Chondrocyte (in vitro differentiated cells): Measurements from ENCODE around the gene AMPD2. TPM values are rescaled to one million over a fixed set of nuclear protein-coding genes. Genes with fewer than 3 reads are reported as not detected.

Experiments
- DNase-seq: peaks from one replicate; pipeline ENCODE4 v3.0.0; 2021; ENCODE audit warnings: mixed read lengths, low spot score
- H3K27ac Mint-ChIP-seq: one replicate; pipeline ENCODE4 v1.8.0; 2021; ENCODE audit warnings: mild to moderate bottlenecking, moderate library complexity, mixed read lengths; ENCODE audit not compliant: unreplicated experiment
- H3K27me3 Mint-ChIP-seq: 2 replicates; pipeline ENCODE4 v1.8.0; 2021; ENCODE audit warnings: low read depth, mixed read lengths
- H3K36me3 Mint-ChIP-seq: 2 replicates; pipeline ENCODE4 v1.8.0; 2021; ENCODE audit warnings: low read depth, mixed read lengths
- H3K4me1 Mint-ChIP-seq: 2 replicates; pipeline ENCODE4 v1.8.0; 2021; ENCODE audit warnings: low read depth, mild to moderate bottlenecking, mixed read lengths
- H3K4me3 Mint-ChIP-seq: one replicate; pipeline ENCODE4 v1.8.0; 2021; ENCODE audit warnings: mild to moderate bottlenecking, moderate library complexity, mixed read lengths; ENCODE audit not compliant: unreplicated experiment
- H3K9me3 Mint-ChIP-seq: 2 replicates; pipeline ENCODE4 v1.8.0; 2021; ENCODE audit warnings: low read depth, mixed read lengths
- total RNA-seq: library from RNA; stranded (reverse); gene quantifications from 3 replicates; pipeline ENCODE4 v1.2.1, GENCODE V29; 2021
- TF ChIP-seq, protein P1 (sequence below): fragments of 200-600 bp; sonication (generic); IDR thresholded peaks from 2 replicates; pipeline ENCODE4 v1.5.0; 2021; ENCODE audit warnings: antibody characterized with exemption, mild to moderate bottlenecking, moderate library complexity

The AMPD2 gene
- total RNA-seq, 1 donor from 2014 or later: 74.2 TPM

DNA sequence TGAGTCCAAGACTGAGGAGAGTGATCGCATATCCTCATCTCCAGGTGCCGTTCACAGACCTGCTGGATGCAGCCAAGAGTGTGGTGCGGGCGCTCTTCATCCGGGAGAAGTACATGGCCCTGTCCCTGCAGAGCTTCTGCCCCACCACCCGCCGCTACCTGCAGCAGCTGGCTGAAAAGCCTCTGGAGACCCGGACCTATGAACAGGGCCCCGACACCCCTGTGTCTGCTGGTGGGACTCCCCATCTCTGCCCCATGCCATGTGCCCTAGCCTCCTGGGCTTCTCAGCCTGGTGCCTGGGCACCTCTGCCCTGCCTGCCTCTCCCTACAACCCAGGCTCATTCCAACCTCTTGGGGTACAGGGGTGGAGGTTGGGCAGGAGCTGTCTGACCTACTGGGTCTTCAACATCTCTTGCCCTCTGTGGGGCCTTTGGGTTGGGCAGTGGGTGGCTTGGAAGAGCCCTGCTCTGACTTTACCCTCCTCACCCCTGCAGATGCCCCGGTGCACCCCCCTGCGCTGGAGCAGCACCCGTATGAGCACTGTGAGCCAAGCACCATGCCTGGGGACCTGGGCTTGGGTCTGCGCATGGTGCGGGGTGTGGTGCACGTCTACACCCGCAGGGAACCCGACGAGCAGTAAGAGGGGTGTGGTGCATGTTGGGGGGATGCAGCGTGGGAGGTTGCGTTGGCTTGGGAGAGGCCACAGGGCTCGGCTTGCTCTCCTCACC lies 7.2 kb downstream of the AMPD2 start:
- Mint-ChIP-seq H3K27me3 (no peaks in the 10 kb centered on the region), H3K27ac (no peak overlapping the region), H3K4me1 (peaks cover 24% of the 10 kb centered on the region), H3K9me3 (no peaks in the 10 kb centered on the region), H3K4me3 (no peak overlapping the region), H3K36me3 (peaks cover 33% of the 10 kb centered on the region)
- TF ChIP-seq, protein P1, sequence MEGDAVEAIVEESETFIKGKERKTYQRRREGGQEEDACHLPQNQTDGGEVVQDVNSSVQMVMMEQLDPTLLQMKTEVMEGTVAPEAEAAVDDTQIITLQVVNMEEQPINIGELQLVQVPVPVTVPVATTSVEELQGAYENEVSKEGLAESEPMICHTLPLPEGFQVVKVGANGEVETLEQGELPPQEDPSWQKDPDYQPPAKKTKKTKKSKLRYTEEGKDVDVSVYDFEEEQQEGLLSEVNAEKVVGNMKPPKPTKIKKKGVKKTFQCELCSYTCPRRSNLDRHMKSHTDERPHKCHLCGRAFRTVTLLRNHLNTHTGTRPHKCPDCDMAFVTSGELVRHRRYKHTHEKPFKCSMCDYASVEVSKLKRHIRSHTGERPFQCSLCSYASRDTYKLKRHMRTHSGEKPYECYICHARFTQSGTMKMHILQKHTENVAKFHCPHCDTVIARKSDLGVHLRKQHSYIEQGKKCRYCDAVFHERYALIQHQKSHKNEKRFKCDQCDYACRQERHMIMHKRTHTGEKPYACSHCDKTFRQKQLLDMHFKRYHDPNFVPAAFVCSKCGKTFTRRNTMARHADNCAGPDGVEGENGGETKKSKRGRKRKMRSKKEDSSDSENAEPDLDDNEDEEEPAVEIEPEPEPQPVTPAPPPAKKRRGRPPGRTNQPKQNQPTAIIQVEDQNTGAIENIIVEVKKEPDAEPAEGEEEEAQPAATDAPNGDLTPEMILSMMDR: no peak
- no peak for DNase-seq

DNA sequence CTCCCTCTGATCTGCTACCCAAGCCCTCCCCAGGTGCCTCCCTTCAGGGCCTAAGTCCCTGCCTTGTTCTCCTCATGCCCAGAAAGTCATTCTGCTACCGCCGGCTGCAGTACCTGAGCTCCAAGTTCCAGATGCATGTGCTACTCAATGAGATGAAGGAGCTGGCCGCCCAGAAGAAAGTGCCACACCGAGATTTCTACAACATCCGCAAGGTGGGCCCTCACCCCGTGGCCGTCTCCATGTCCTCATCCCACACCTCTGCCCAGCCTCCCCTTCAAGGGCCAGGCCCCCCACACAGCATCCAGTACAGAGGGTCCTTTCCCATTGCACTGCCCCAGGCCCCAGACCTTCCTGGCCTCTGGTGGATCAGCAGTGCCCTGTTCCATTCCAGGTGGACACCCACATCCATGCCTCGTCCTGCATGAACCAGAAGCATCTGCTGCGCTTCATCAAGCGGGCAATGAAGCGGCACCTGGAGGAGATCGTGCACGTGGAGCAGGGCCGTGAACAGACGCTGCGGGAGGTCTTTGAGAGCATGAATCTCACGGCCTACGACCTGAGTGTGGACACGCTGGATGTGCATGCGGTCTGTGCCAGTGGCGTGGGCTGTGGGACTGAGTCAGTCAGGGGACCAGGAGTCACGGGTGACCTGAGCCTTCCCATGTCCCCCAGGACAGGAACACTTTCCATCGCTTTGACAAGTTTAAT lies 8.2 kb downstream of the AMPD2 start:
- no peak overlapping the region for H3K4me3 Mint-ChIP-seq
- TF ChIP-seq, protein P1: no peak
- H3K9me3 Mint-ChIP-seq: no peaks in the 10 kb centered on the region
- DNase-seq: no peak
- peaks cover 14% of the 10 kb centered on the region for H3K4me1 Mint-ChIP-seq
- H3K36me3 Mint-ChIP-seq: peaks cover 35% of the 10 kb centered on the region
- H3K27me3 Mint-ChIP-seq: no peaks in the 10 kb centered on the region
- H3K27ac Mint-ChIP-seq: no peak overlapping the region

GRCh38 chr1:109628540-109629321 lies 9.1 kb downstream of the AMPD2 start:
- no peak for DNase-seq
- Mint-ChIP-seq H3K9me3 (no peaks in the 10 kb centered on the region), H3K36me3 (peaks cover 35% of the 10 kb centered on the region), H3K4me3 (no peak overlapping the region), H3K27ac (no peak overlapping the region), H3K27me3 (no peaks in the 10 kb centered on the region), H3K4me1 (peaks cover 5% of the 10 kb centered on the region)
- TF ChIP-seq, protein P1: no peak

DNA sequence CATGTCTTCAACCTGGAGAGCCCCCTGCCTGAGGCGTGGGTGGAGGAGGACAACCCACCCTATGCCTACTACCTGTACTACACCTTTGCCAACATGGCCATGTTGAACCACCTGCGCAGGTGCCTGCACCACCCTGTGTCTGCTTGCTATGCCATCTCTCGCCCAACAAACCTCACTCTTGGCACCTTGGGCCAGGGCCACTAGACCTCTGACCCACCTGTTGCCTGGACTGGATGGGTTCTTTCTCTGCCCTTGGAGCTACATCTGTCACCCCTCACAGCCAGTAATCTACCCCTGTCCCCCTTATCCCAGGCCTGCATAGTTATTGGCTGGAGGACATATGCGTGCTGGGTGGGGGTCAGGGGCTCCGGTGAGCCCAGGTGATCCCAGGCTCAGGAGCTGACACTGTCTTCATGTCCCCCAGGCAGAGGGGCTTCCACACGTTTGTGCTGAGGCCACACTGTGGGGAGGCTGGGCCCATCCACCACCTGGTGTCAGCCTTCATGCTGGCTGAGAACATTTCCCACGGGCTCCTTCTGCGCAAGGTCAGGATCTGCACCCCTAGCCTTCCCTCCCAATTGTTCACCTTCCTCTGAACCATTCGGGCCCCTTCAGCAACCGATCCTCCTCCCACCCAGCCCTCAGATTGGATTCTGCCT lies 9.9 kb downstream of the AMPD2 start:
- TF ChIP-seq, protein P1: no peak
- DNase-seq: no peak
- peaks cover 35% of the 10 kb centered on the region for H3K36me3 Mint-ChIP-seq
- no peak overlapping the region for H3K4me3 Mint-ChIP-seq
- no peaks in the 10 kb centered on the region for H3K27me3 Mint-ChIP-seq
- H3K9me3 Mint-ChIP-seq: no peaks in the 10 kb centered on the region
- no peak overlapping the region for H3K27ac Mint-ChIP-seq
- peaks cover 4% of the 10 kb centered on the region for H3K4me1 Mint-ChIP-seq
